Cortex of kidney (tissue), 1 donor: ENCODE results near the gene MBTPS1.

ENCODE experiments used
- DNase-seq: peaks from one replicate; lab custom pipeline; 2025; lab: John Stamatoyannopoulos, UW

The MBTPS1 gene

GRCh38 chr16:84098939-84099338 is 17.8 kb downstream of the MBTPS1 start:
- no peak for DNase-seq

GRCh38 chr16:84096447-84097005 is 20.2 kb downstream of the MBTPS1 start:
- no peak for DNase-seq

GRCh38 chr16:84095466-84095865 is 21.3 kb downstream of the MBTPS1 start:
- no peak for DNase-seq

- no peak for DNase-seq
Measured at GRCh38 chr16:84093879-84094270, 22.9 kb downstream of the MBTPS1 start.

GRCh38 chr16:84093120-84093878 is 23.4 kb downstream of the MBTPS1 start:
- DNase-seq: no peak

GRCh38 chr16:84091460-84091859 is 25.3 kb downstream of the MBTPS1 start:
- DNase-seq: no peak

- DNase-seq: no peak
Measured at GRCh38 chr16:84090211-84090610, 26.5 kb downstream of the MBTPS1 start.

GRCh38 chr16:84088695-84089395 is 27.9 kb downstream of the MBTPS1 start:
- no peak for DNase-seq

GRCh38 chr16:84087466-84088151 is 29.1 kb downstream of the MBTPS1 start:
- no peak for DNase-seq

- DNase-seq: no peak
Measured at GRCh38 chr16:84087001-84087400, 29.7 kb downstream of the MBTPS1 start.

GRCh38 chr16:84086341-84086740 is 30.4 kb downstream of the MBTPS1 start:
- DNase-seq: no peak

GRCh38 chr16:84085773-84086172 is 31.0 kb downstream of the MBTPS1 start:
- no peak for DNase-seq

- no peak for DNase-seq
Measured at GRCh38 chr16:84085271-84085667, 31.5 kb downstream of the MBTPS1 start.

GRCh38 chr16:84084570-84085270 is 32.0 kb downstream of the MBTPS1 start:
- DNase-seq: no peak

GRCh38 chr16:84082835-84083569 is 33.7 kb downstream of the MBTPS1 start:
- DNase-seq: no peak

- no peak for DNase-seq
Measured at GRCh38 chr16:84082110-84082509, 34.6 kb downstream of the MBTPS1 start.

- DNase-seq: no peak
Measured at GRCh38 chr16:84081446-84081989, 35.2 kb downstream of the MBTPS1 start.

GRCh38 chr16:84080813-84081212 is 35.9 kb downstream of the MBTPS1 start:
- no peak for DNase-seq

- DNase-seq: no peak
Measured at GRCh38 chr16:84080378-84080777, 36.4 kb downstream of the MBTPS1 start.

GRCh38 chr16:84079664-84080063 is 37.1 kb downstream of the MBTPS1 start:
- DNase-seq: no peak

- DNase-seq: no peak
Measured at GRCh38 chr16:84075376-84075775, 41.4 kb downstream of the MBTPS1 start.
